D721Med (cell line): ENCODE data around the gene PPA1.

Experiments used
- DNase-seq: peaks from one replicate; pipeline ENCODE4 v3.0.0; 2011; ENCODE audit warnings: low spot score; ENCODE audit not compliant: insufficient read length
- FAIRE-seq: peaks from 2 replicates; lab custom pipeline; 2011; peaks lifted over from hg19 to GRCh38; lab: Jason Lieb, UNC
- CTCF ChIP-seq: IDR thresholded peaks from 2 replicates; pipeline ENCODE4 v1.5.1; 2012; ENCODE audit warnings: mild to moderate bottlenecking, control low read depth; ENCODE audit not compliant: insufficient read depth; ENCODE audit errors: missing control alignments

Gene PPA1

GRCh38 chr10:70158113-70158512 lies 75.1 kb downstream of the PPA1 start:
- FAIRE-seq, result no peak
- TF ChIP-seq CTCF, result no peak
- DNase-seq, result no peak

- FAIRE-seq (no peak), DNase-seq (no peak)
- TF ChIP-seq CTCF, result no peak
These were observed 77.9 kb downstream of the PPA1 start for GRCh38 chr10:70155255-70155838.
